GM18861 (cell line): ENCODE data around the gene SETDB2.

Experiments used
- ATAC-seq: cut with Tn5 transposase; IDR thresholded peaks from one replicate; pipeline ENCODE4 v1.9.1; 2021; ENCODE audit not compliant: unreplicated experiment

Gene SETDB2

DNA sequence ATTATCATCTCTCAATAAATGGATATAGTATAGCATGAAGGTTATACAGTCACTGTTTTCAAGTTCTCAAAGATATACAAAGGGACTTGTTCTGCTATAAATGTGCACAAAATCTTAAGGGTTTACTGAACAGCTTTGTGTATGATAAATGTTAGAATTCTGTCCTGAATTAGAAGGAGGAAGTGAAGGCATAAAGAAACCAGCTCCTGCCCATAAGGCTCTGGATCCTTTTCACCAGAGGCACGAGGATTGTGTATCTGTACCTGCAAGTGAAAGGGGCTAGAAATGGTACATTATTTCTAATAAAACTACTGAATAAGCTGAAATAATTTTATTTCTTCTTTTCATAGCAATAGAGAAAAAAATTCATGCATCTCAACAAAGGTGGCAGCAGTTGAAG lies 84.1 kb downstream of the SETDB2 start:
- no peak for ATAC-seq

DNA sequence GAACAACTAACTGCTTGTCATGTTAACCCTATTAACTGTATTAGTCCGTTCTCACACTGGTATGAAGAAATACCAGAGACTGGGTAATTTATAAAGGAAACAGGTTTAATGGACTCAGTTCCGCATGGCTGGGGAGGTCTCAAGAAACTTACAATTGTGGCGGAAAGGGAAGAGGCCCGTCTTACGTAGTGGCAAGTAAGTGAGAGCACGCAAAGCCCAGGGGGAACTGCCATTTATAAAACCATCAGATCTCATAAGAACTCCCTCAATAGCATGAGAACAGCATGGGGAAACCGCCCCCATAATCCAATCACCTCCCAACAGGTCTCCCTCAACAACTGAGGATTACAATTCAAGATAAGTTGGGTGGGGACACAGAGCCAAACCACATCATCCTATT lies 86.4 kb downstream of the SETDB2 start:
- ATAC-seq, result peak; percentile 66

DNA sequence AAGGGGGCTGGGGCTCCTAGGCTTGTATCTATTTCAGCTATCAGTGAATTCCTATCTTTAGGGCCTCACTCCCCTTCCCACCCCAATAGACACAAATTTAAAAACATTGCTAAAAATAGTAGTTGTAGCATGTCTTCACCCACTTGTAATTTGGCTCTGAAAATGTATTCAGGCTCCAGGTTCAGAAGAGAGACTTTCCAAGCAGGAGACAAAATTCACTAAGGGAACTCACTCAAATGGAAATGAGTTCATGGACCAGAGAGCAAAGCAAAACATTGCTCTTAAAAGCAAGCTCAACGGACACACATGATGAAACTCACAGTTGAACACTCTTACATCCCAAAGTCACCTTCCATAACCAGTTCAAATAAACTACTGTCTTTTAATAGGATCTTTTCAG lies 88.5 kb downstream of the SETDB2 start:
- ATAC-seq, result no peak

DNA sequence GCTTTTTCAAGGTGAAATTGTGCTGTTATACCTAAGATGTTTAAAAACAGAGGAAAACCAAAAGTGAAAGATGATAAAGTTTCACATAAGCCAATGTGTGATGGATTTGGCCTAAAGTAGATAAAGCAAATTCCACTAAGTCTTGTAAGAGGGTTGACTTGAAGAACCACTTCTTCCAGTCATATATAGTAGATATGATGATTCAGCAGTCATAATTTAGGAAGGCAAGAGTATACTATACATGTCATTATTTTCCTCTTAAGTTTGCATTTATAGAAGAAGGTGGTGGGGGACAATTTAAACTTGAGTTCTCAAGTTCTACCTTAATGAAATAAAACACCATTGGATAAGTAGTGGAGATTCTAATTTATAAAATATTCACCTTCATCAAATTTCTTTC lies 88.9 kb downstream of the SETDB2 start:
- no peak for ATAC-seq

DNA sequence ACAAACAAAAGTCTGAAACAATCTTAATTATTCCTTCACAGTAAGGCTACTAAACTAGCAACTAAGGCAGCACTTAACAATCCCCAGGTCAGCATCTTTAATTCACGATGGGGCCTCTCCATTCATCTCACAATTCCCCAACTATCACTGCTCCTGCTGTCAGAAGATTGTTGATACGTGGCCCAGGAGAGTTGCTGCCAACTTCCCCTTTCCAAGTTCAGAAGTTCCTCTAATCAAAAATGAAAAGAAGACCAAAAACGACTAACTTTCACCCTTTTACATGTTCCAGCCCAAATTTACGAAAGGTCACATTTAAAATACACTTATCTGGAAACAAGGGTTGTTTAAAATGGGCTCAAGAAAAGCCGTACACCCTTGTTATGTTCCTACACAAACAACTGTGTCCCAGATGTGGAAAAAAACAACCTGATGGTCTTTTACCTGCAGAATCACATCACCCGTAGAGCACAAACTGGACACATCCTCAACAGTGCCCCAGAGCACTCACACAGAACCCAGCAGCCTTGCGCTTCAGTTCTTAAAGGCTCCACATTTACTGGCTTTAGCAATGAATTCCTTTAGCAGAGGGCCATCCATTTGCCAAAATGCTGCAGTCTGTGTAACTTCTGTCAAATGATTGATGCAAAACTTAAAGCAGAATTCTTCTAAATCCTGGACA lies 89.7 kb downstream of the SETDB2 start:
- no peak for ATAC-seq

DNA sequence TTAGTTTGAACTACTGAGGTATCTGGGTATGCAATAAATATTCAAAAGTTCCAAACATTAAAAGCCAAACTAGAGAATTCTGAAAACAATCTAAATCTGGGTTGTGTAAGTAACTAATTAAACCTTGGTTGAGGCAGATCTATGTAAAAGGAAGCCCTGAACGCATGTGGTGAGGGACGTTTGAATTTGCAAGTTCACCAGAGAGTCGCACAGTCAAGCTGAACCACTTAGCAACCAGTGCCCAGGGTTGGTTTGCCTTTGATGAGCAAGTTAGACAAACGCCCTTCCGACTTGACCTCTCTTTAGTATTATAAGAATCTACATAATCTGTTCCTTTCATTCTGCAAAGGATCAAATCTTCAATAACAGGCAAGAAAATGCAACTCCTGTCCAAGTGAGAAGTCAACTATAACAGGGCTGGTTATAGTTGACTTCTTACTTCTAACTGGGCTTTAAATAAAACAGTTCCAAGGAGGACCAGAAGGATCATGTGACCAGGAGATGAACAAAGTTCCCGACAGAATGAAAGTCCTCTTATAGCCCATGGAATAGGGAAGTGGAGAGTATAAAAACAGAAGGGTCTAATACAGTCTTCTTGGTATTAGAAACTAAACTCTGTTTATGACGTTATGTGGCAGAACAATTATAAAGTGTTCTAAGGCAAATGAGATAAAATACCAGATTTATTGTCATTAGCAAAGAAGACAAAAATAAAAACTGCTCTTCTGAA lies 92.2 kb downstream of the SETDB2 start:
- peak; percentile 87 for ATAC-seq

DNA sequence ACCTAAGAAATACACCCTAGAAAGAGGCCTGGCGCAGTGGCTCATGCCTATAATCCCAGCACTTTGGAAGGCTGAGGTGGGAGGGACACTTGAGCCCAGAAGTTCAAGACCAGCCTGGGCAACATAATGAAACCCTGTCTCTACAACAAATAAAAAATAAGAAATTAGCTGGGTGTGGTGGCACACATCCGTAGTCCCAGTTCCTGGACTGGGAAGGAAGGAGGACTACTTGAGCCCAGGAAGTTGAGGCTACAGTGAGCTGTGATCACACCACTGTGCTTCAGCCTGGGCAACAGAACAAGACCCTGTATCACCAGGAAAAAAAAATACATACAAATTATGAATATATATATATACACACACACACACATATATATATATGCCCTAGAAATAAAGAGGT lies 94.3 kb downstream of the SETDB2 start:
- no peak for ATAC-seq

DNA sequence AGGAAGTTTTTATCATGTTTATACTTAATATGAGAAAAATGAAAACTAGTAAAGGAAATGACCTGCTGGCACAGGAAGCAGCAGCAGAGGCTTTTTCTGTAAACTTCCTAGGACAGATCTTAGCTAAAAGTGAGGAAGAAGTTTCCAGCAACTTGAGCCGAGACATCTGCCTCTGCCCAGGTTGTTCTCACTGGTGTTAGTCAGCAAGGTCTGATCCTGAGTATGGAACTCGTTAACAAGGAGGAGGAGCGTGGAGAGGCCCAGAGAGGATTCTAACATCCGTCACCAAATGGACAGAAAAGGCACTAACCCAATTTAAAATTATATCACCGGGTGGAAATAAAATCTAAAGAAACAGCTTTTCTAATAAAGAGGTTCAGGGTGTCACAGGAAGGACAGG lies 95.2 kb downstream of the SETDB2 start:
- no peak for ATAC-seq

DNA sequence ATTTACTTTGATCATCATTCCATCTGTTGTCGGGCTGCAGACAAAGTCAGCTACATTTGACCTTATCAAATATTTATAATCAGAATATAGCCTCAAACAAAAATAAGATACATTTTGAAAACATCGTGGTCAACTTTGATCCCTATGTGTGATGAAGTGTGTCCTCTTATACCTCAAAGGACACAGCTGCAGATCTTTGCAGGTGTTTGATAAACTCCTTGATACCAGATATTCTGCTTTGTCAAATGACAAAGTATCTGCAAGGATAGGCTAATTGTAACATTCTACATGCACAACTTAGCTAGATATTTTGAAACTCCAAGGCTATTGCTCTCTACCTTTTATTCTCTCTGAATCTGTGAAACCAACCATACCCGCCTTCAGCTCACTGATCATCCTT lies 95.7 kb downstream of the SETDB2 start:
- ATAC-seq, result no peak

DNA sequence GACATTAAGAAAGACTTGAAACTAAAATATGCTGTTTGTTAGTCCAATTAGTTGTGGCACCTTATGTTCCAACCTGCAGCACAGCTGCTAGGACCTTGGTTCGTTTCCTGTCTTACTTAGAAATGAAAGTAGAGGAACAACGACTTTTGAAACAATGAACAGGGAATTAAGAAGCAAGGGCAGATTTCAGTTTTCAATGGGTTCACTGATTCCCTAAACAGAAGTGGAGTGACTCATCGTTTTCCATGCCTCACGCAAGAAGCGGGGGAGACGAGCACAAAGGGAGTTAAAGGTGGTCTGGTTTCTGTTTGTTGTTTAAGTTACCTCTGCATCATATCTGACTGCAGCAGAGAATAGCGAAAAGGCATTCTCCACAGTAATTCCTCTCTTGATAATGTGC lies 96.5 kb downstream of the SETDB2 start:
- no peak for ATAC-seq

DNA sequence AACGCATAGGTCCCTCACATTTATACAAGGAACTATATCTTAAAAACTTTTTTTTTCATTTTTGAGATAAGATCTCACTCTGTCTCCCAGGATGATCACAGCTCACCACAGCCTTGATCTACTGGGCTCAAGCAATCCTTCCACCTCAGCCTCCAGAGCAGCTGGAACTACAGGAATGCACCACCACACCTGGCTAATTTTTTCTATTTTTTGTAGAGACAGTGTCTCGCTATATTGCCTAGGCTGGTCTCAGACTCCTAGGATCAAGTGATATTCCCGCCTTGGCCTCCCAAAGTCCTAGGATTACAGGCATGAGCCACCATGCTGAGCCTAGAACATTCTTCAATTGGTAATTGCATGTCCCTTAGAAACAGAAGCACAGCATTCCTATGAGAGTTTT lies 99.6 kb downstream of the SETDB2 start:
- ATAC-seq, result no peak
